GM06990 (cell line): ENCODE data around the gene VEGFA.

Experiments
- DNase-seq: peaks from one replicate; pipeline ENCODE4 v3.0.0-alpha.2; 2011; ENCODE audit not compliant: insufficient read length; ENCODE audit errors: extremely low read depth
- H3K27me3 ChIP-seq: replicated peaks from 2 replicates; pipeline ENCODE4 v1.6.0; 2011; ENCODE audit warnings: low read length; ENCODE audit not compliant: control insufficient read depth, insufficient read depth
- H3K36me3 ChIP-seq: 2 replicates; pipeline ENCODE4 v1.5.1; 2011; ENCODE audit warnings: low read length; ENCODE audit not compliant: control insufficient read depth, insufficient read depth
- H3K4me3 ChIP-seq: replicated peaks from 2 replicates; pipeline ENCODE4 v1.5.1; 2011; ENCODE audit warnings: low read depth, mild to moderate bottlenecking, control low read depth, low read length
- CTCF ChIP-seq: IDR thresholded peaks from 2 replicates; pipeline ENCODE4 v1.5.1; 2011; ENCODE audit warnings: low read length, control low read depth, mild to moderate bottlenecking, inconsistent platforms; ENCODE audit not compliant: insufficient read depth, poor library complexity, severe bottlenecking

Gene VEGFA

GRCh38 chr6:43780941-43781928 lies 11.2 kb downstream of the VEGFA start:
- H3K4me3 ChIP-seq = no peak overlapping the region
- TF ChIP-seq CTCF = no peak
- H3K36me3 ChIP-seq = peaks cover 44% of the 10 kb centered on the region
- no peak for DNase-seq
- no peaks in the 10 kb centered on the region for H3K27me3 ChIP-seq

GRCh38 chr6:43781941-43782704 lies 12.1 kb downstream of the VEGFA start:
- Histone ChIP-seq H3K27me3 (no peaks in the 10 kb centered on the region), H3K4me3 (no peak overlapping the region), H3K36me3 (peaks cover 44% of the 10 kb centered on the region)
- DNase-seq = no peak
- no peak for TF ChIP-seq CTCF

- TF ChIP-seq CTCF = no peak
- no peak for DNase-seq
- Histone ChIP-seq H3K4me3 (no peak overlapping the region), H3K36me3 (peaks cover 39% of the 10 kb centered on the region), H3K27me3 (no peaks in the 10 kb centered on the region)
These were observed 12.9 kb downstream of the VEGFA start for GRCh38 chr6:43782764-43783513.

GRCh38 chr6:43784049-43784855 lies 14.2 kb downstream of the VEGFA start:
- Histone ChIP-seq H3K4me3 (no peak overlapping the region), H3K27me3 (no peaks in the 10 kb centered on the region), H3K36me3 (peaks cover 35% of the 10 kb centered on the region)
- no peak for TF ChIP-seq CTCF
- no peak for DNase-seq

GRCh38 chr6:43785220-43785752 lies 15.3 kb downstream of the VEGFA start:
- DNase-seq = no peak
- H3K36me3 ChIP-seq = peaks cover 28% of the 10 kb centered on the region
- no peaks in the 10 kb centered on the region for H3K27me3 ChIP-seq
- TF ChIP-seq CTCF = no peak
- H3K4me3 ChIP-seq = no peak overlapping the region
